A549 (cell line): ENCODE data around the gene FOXO1. TPM values are rescaled to one million over a fixed set of nuclear protein-coding genes. Genes with fewer than 3 reads are reported as not detected.

Experiments
- ATAC-seq, 2 experiments: fragments of 200-7000 bp in 1 of 2; fragments of >200 bp in 1 of 2; cut with Nextera tagmentation in 1 of 2; cut with Tn5 transposase in 1 of 2; 3 replicates each; pipeline versions ENCODE4 v1.8.0 to v1.9.1; 2018 to 2020; ENCODE audit warnings: mild to moderate bottlenecking in 1 of 2, moderate library complexity in 1 of 2
- CTCF ChIA-PET: fragments of 300-600 bp; sonication (Branson Sonifier 250); formaldehyde crosslinking; extraction: SDS; loops from one replicate; lab custom pipeline; 2021; ENCODE audit warnings: antibody characterized with exemption, inconsistent platforms; lab: Yijun Ruan, JAX
- POLR2A ChIA-PET: fragments of 350-600 bp; formaldehyde crosslinking; extraction: SDS; loops from one replicate; lab custom pipeline; 2021; ENCODE audit warnings: antibody characterized with exemption, inconsistent platforms; lab: Yijun Ruan, JAX
- DNase-seq, 2 experiments: peaks; one replicate each; pipeline versions ENCODE4 v3.0.0 to v3.0.0-alpha.2; 2011 to 2016; ENCODE audit warnings: low read depth in 1 of 2, low spot score in 1 of 2
- FAIRE-seq: peaks from 2 replicates; lab custom pipeline; 2011; peaks lifted over from hg19 to GRCh38; lab: Jason Lieb, UNC
- H3K27ac ChIP-seq, 2 experiments: fragments of >200 bp; sonication (Bioruptor Twin); formaldehyde crosslinking; 3 replicates each; pipeline ENCODE4 v1.5.1; 2016 to 2017
- H3K4me1 ChIP-seq: fragments of >200 bp; sonication (Bioruptor Twin); formaldehyde crosslinking; 3 replicates; pipeline ENCODE4 v1.6.1; 2016
- H3K4me2 ChIP-seq: fragments of >200 bp; sonication (Bioruptor Twin); formaldehyde crosslinking; 3 replicates; pipeline ENCODE4 v1.6.1; 2016
- H3K4me3 ChIP-seq: fragments of >200 bp; sonication (Bioruptor Twin); formaldehyde crosslinking; 3 replicates; pipeline ENCODE4 v1.5.1; 2016
- H3K9me3 ChIP-seq: fragments of >200 bp; sonication (Bioruptor Twin); formaldehyde crosslinking; 3 replicates; pipeline ENCODE4 v1.6.1; 2016
- BHLHE40 ChIP-seq: IDR thresholded peaks from 2 replicates; pipeline ENCODE4 v1.6.1; 2012; ENCODE audit warnings: low read depth, low read length, inconsistent platforms
- CHD2 ChIP-seq: fragments of 150-350 bp; IDR thresholded peaks from 2 replicates; pipeline ENCODE4 v1.6.1; 2014; ENCODE audit warnings: low read length; ENCODE audit not compliant: partially characterized antibody
- FOSL2 ChIP-seq, 2 experiments: fragments of 450-650 bp in 1 of 2; fragments of >200 bp in 1 of 2; sonication (Bioruptor Twin) in 1 of 2; formaldehyde crosslinking; IDR thresholded peaks; 2 replicates each; pipeline versions ENCODE4 v1.5.0 to v1.6.1; 2016 to 2020; ENCODE audit warnings: mild to moderate bottlenecking in 1 of 2, moderate library complexity in 1 of 2
- HOXB13 ChIP-seq: fragments of 250-450 bp; sonication (Bioruptor Pico); IDR thresholded peaks from 2 replicates; pipeline ENCODE4 v1.5.0; 2020; ENCODE audit warnings: low read depth, mild to moderate bottlenecking, moderate library complexity
- JUN ChIP-seq, 2 experiments: fragments of >200 bp; sonication (Bioruptor Twin); formaldehyde crosslinking; IDR thresholded peaks; 2 replicates in 1 of 2; 3 replicates in 1 of 2; pipeline ENCODE4 v1.6.1; 2016 to 2017
- JUNB ChIP-seq: fragments of >200 bp; sonication (Bioruptor Twin); formaldehyde crosslinking; IDR thresholded peaks from 2 replicates; pipeline ENCODE4 v1.6.1; 2016
- KDM1A ChIP-seq: fragments of 200-600 bp; sonication (generic); IDR thresholded peaks from 2 replicates; pipeline ENCODE4 v1.6.1; 2016; ENCODE audit warnings: low read depth, mild to moderate bottlenecking
- MAFK ChIP-seq: fragments of 450-650 bp; IDR thresholded peaks from 2 replicates; pipeline ENCODE4 v1.6.1; 2014; ENCODE audit not compliant: partially characterized antibody
- MAZ ChIP-seq: fragments of 150-350 bp; IDR thresholded peaks from 2 replicates; pipeline ENCODE4 v1.6.1; 2014; ENCODE audit warnings: antibody characterized with exemption, low read depth, low read length, borderline replicate concordance
- PBX3 ChIP-seq: IDR thresholded peaks from 2 replicates; pipeline ENCODE4 v1.6.1; 2012
- POLR2A ChIP-seq: IDR thresholded peaks from 2 replicates; pipeline ENCODE4 v1.6.1; 2012; ENCODE audit warnings: mild to moderate bottlenecking, low read length
- POLR2AphosphoS2 ChIP-seq: conservative IDR thresholded peaks from 2 replicates; pipeline ENCODE4 v1.6.1; 2012; ENCODE audit warnings: low read length, improper control_type of control experiment, inconsistent platforms
- RARB ChIP-seq: fragments of 250-450 bp; sonication (Bioruptor Pico); IDR thresholded peaks from 2 replicates; pipeline ENCODE4 v1.8.0; 2021; ENCODE audit warnings: mild to moderate bottlenecking, moderate library complexity
- SMC3 ChIP-seq: fragments of >200 bp; sonication (Bioruptor Twin); formaldehyde crosslinking; IDR thresholded peaks from 3 replicates; pipeline ENCODE4 v1.6.1; 2018; ENCODE audit warnings: inconsistent platforms
- SREBF2 ChIP-seq: fragments of 450-650 bp; IDR thresholded peaks from 2 replicates; pipeline ENCODE4 v1.6.1; 2014; ENCODE audit warnings: mild to moderate bottlenecking, moderate library complexity
- ZC3H11A ChIP-seq: fragments of 450-650 bp; IDR thresholded peaks from 2 replicates; pipeline ENCODE4 v1.6.1; 2014; ENCODE audit warnings: antibody characterized with exemption, mild to moderate bottlenecking
- WGBS: methylation state at CpG from one replicate; pipeline ENCODE4 v1.1.6; 2017; ENCODE audit errors: missing lambda C conversion rate; 5-methylcytosine and 5-hydroxymethylcytosine counted together
- polyA plus RNA-seq, 4 experiments: library from polyadenylated mRNA; depleted of rRNA in 3 of 4; stranded (reverse); fragments of >200 nt; fragmentation: RNase III in 1 of 4; extraction: RNeasy Plus Mini Kit Qiagen cat#74134 plus additional on column Dnase treatment in 1 of 4; gene quantifications; 2 replicates in 3 of 4; 3 replicates in 1 of 4; pipeline ENCODE4 v1.2.3, GENCODE V29; 2011 to 2017
- TF ChIP-seq, protein P1 (sequence below): IDR thresholded peaks from 2 replicates; pipeline ENCODE4 v1.6.1; 2012; ENCODE audit warnings: low read depth, borderline replicate concordance
- TF ChIP-seq, protein P2 (sequence below): fragments of >200 bp; sonication (Bioruptor Twin); formaldehyde crosslinking; IDR thresholded peaks from 2 replicates; pipeline ENCODE4 v1.6.1; 2016
- TF ChIP-seq, protein P3 (sequence below): IDR thresholded peaks from 2 replicates; pipeline ENCODE4 v1.6.1; 2012
- TF ChIP-seq, protein P4 (sequence below): fragments of 150-350 bp; IDR thresholded peaks from 2 replicates; pipeline ENCODE4 v1.6.1; 2014; ENCODE audit warnings: low read depth, mild to moderate bottlenecking, low read length
- TF ChIP-seq, protein P5 (sequence below): fragments of >200 bp; sonication (Bioruptor Twin); formaldehyde crosslinking; IDR thresholded peaks from 3 replicates; pipeline ENCODE4 v1.5.1; 2016
- TF ChIP-seq, protein P6 (sequence below): fragments of 250-450 bp; sonication (Bioruptor Pico); IDR thresholded peaks from 2 replicates; pipeline ENCODE4 v1.5.0; 2021; ENCODE audit warnings: mild to moderate bottlenecking, moderate library complexity, borderline replicate concordance

FOXO1 gene
- polyA plus RNA-seq, 2 of the 4 experiments (the other 2 are of a cell fraction), result 2.2 to 3.6 TPM

DNA sequence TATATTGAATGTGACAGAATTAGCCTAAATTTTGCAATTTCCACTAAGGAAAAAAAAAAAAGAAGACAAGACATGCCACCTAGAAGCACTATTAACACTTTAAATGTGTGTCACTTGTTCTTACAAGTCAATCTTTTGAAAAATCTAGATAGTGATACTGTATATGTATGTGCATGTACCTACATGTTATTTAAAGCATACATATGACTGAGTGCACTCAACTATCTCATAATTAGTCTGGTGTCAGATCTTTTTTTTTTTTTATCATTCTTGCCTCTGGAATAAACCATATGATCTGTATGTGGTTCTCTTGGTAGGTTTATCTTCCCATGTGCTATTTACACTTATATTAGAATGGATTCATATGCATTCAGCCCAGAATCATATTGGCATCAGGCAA lies 62.3 kb downstream of the FOXO1 start:
- Histone ChIP-seq H3K4me1 (no peaks in the 10 kb centered on the region), H3K27ac (no peak overlapping the region), H3K4me3 (no peak overlapping the region), H3K4me2 (no peak overlapping the region), H3K9me3 (no peaks in the 10 kb centered on the region)
- ATAC-seq (no peak), FAIRE-seq (no peak), DNase-seq (no peak)
- ChIA-PET POLR2A (no interaction called here), CTCF (no interaction called here)
- TF ChIP-seq PBX3, result no peak
- TF ChIP-seq JUNB, result no peak
- TF ChIP-seq BHLHE40, result no peak
- TF ChIP-seq FOSL2 (IDR thresholded peaks at IDR 0.05), result no peak
- TF ChIP-seq FOSL2 (CRISPR knock-in tag; IDR thresholded peaks at IDR 0.05), result no peak
- TF ChIP-seq MAZ, result no peak
- no peak for TF ChIP-seq HOXB13 (CRISPR knock-in tag)
- TF ChIP-seq, protein P1, sequence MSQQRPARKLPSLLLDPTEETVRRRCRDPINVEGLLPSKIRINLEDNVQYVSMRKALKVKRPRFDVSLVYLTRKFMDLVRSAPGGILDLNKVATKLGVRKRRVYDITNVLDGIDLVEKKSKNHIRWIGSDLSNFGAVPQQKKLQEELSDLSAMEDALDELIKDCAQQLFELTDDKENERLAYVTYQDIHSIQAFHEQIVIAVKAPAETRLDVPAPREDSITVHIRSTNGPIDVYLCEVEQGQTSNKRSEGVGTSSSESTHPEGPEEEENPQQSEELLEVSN, result no peak
- TF ChIP-seq, protein P2, sequence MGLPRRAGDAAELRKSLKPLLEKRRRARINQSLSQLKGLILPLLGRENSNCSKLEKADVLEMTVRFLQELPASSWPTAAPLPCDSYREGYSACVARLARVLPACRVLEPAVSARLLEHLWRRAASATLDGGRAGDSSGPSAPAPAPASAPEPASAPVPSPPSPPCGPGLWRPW, result no peak
- no peak for TF ChIP-seq JUN (IDR thresholded peaks at IDR 0.05)
- TF ChIP-seq, protein P3, sequence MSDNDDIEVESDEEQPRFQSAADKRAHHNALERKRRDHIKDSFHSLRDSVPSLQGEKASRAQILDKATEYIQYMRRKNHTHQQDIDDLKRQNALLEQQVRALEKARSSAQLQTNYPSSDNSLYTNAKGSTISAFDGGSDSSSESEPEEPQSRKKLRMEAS, result no peak
- TF ChIP-seq SREBF2, result no peak
- no peak for TF ChIP-seq SMC3
- TF ChIP-seq, protein P4, sequence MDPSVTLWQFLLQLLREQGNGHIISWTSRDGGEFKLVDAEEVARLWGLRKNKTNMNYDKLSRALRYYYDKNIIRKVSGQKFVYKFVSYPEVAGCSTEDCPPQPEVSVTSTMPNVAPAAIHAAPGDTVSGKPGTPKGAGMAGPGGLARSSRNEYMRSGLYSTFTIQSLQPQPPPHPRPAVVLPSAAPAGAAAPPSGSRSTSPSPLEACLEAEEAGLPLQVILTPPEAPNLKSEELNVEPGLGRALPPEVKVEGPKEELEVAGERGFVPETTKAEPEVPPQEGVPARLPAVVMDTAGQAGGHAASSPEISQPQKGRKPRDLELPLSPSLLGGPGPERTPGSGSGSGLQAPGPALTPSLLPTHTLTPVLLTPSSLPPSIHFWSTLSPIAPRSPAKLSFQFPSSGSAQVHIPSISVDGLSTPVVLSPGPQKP, result no peak
- no peak for TF ChIP-seq RARB (CRISPR knock-in tag)
- no peak for TF ChIP-seq KDM1A
- no peak for TF ChIP-seq MAFK
- TF ChIP-seq, protein P5, sequence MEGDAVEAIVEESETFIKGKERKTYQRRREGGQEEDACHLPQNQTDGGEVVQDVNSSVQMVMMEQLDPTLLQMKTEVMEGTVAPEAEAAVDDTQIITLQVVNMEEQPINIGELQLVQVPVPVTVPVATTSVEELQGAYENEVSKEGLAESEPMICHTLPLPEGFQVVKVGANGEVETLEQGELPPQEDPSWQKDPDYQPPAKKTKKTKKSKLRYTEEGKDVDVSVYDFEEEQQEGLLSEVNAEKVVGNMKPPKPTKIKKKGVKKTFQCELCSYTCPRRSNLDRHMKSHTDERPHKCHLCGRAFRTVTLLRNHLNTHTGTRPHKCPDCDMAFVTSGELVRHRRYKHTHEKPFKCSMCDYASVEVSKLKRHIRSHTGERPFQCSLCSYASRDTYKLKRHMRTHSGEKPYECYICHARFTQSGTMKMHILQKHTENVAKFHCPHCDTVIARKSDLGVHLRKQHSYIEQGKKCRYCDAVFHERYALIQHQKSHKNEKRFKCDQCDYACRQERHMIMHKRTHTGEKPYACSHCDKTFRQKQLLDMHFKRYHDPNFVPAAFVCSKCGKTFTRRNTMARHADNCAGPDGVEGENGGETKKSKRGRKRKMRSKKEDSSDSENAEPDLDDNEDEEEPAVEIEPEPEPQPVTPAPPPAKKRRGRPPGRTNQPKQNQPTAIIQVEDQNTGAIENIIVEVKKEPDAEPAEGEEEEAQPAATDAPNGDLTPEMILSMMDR, result no peak
- no peak for TF ChIP-seq CHD2
- no peak for TF ChIP-seq ZC3H11A
- TF ChIP-seq POLR2A, result no peak

DNA sequence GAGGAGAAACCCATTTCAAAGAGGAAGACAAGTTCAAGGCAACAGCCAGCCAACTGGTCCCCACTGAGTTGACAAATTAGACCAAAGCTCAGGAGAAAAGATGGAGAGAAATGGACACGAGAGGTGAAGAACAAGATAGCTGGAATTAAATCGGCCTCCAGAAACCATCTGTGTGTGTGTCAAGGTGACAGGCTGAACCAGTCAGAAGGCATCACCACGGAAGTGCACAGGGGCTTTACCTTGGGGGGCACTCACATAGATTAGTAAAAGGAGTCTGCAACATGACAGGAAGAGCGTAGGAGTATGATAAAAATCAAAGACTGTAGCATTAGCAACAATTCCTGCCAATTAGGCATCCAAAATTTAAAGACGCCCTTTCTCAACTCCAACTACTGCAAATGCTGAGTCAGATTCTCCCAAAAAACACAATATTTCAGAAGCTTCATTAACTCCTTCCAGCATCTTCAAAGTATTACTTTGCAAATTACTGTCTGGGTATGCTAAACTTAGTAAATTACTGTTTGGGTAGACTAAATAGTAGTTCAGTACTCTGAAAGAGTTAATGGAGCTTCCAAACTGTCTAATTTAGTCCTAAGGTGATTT lies 66.2 kb downstream of the FOXO1 start:
- H3K9me3 ChIP-seq, result no peaks in the 10 kb centered on the region
- H3K4me2 ChIP-seq, result no peak overlapping the region
- no peak for FAIRE-seq
- no peak for TF ChIP-seq SMC3
- no peak for TF ChIP-seq POLR2AphosphoS2
- TF ChIP-seq MAFK, result no peak
- TF ChIP-seq, protein P6, sequence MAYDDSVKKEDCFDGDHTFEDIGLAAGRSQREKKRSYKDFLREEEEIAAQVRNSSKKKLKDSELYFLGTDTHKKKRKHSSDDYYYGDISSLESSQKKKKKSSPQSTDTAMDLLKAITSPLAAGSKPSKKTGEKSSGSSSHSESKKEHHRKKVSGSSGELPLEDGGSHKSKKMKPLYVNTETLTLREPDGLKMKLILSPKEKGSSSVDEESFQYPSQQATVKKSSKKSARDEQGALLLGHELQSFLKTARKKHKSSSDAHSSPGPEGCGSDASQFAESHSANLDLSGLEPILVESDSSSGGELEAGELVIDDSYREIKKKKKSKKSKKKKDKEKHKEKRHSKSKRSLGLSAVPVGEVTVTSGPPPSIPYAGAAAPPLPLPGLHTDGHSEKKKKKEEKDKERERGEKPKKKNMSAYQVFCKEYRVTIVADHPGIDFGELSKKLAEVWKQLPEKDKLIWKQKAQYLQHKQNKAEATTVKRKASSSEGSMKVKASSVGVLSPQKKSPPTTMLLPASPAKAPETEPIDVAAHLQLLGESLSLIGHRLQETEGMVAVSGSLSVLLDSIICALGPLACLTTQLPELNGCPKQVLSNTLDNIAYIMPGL (CRISPR knock-in tag), result no peak
- H3K4me1 ChIP-seq, result no peaks in the 10 kb centered on the region
- ChIA-PET POLR2A (no interaction called here), CTCF (no interaction called here)
- H3K27ac ChIP-seq, result no peak overlapping the region
- 89% methylated on average over 5 of the region's 5 CpGs for WGBS
- no peak for DNase-seq
- ATAC-seq, result no peak
- no peak overlapping the region for H3K4me3 ChIP-seq
